Prostate gland (tissue), 2 donors: ENCODE data around the gene TRPV6. TPM values are rescaled to one million over a fixed set of nuclear protein-coding genes. Genes with fewer than 3 reads are reported as not detected.

Experiments used
- DNase-seq: peaks from one replicate; pipeline ENCODE4 v3.0.0-alpha.2; 2019; ENCODE audit warnings: low spot score
- H3K27ac ChIP-seq, 2 donors: fragments of 200-600 bp; sonication (generic); 2 replicates each; pipeline ENCODE4 v1.5.1; 2017 to 2019
- H3K27me3 ChIP-seq: fragments of 200-600 bp; sonication (generic); replicated peaks from 2 replicates; pipeline ENCODE4 v1.5.1; 2019; ENCODE audit not compliant: insufficient read depth
- H3K36me3 ChIP-seq, 2 donors: fragments of 200-600 bp; sonication (generic); 1 replicate in 1 of 2; 2 replicates in 1 of 2; pipeline versions ENCODE4 v1.5.1 to v1.8.1; 2017 to 2019
- H3K4me1 ChIP-seq: fragments of 200-600 bp; sonication (generic); replicated peaks from 2 replicates; pipeline ENCODE4 v1.5.1; 2019
- H3K4me3 ChIP-seq, 2 donors: fragments of 200-600 bp; sonication (generic); 2 replicates each; pipeline ENCODE4 v1.5.1; 2017 to 2019
- H3K9me3 ChIP-seq: fragments of 200-600 bp; sonication (generic); 2 replicates; pipeline ENCODE4 v1.5.1; 2017
- CTCF ChIP-seq, 4 experiments: fragments of 200-600 bp in 2 of 4; fragments of 450-650 bp in 2 of 4; sonication (generic) in 2 of 4; IDR thresholded peaks; 1 replicate in 3 of 4; 2 replicates in 1 of 4; pipeline ENCODE4 v1.5.1; 2016 to 2019; ENCODE audit warnings: antibody characterized with exemption in 4 of 4, mild to moderate bottlenecking in 2 of 4, moderate library complexity in 2 of 4
- POLR2A ChIP-seq: fragments of 450-650 bp; IDR thresholded peaks from one replicate; pipeline ENCODE4 v1.6.1; 2016; ENCODE audit warnings: antibody characterized with exemption, mild to moderate bottlenecking
- POLR2AphosphoS5 ChIP-seq: sonication (generic); formaldehyde crosslinking; IDR thresholded peaks from one replicate; pipeline ENCODE4 v1.6.1; 2017; ENCODE audit warnings: antibody characterized with exemption
- WGBS: methylation state at CpG from one replicate; pipeline ENCODE4 v1.1.5; 2018; 5-methylcytosine and 5-hydroxymethylcytosine counted together
- intact Hi-C: fragments of 100-400 bp; cut with DNase I; formaldehyde crosslinking; loops from one replicate; pipeline ENCODE4 v1.14.2; 2022
- total RNA-seq, 2 donors: library from RNA; depleted of rRNA; stranded (reverse); fragments of >200 nt; gene quantifications; one replicate each; pipeline ENCODE4 v1.1.0, GENCODE V29; 2016

The TRPV6 gene
- total RNA-seq, 2 donors from 2014 or later = 47.0 to 82.0 TPM

- Histone ChIP-seq H3K27me3 (no peaks in the 10 kb centered on the region), H3K36me3 (no peaks in the 10 kb centered on the region), H3K4me3 (no peak overlapping the region), H3K4me1 (no peaks in the 10 kb centered on the region), H3K27ac (no peak overlapping the region), H3K9me3 (no peaks in the 10 kb centered on the region)
- 90% methylated on average over 11 of the region's 11 CpGs for WGBS
- intact Hi-C loops = no loop called here
- no peak for DNase-seq
- TF ChIP-seq CTCF (IDR thresholded peaks at IDR 0.05) = no peak
- TF ChIP-seq POLR2AphosphoS5 = no peak
- no peak for TF ChIP-seq POLR2A
Observed at GRCh38 chr7:142868986-142869415, 16.5 kb downstream of the TRPV6 start.

- DNase-seq = no peak
- H3K4me1 ChIP-seq = no peaks in the 10 kb centered on the region
- intact Hi-C loops = no loop called here
Observed at GRCh38 chr7:142868188-142868985, 17.2 kb downstream of the TRPV6 start.

GRCh38 chr7:142867398-142868187 lies 18.0 kb downstream of the TRPV6 start:
- intact Hi-C loops = no loop called here
- Histone ChIP-seq H3K27me3 (no peaks in the 10 kb centered on the region), H3K4me3 (no peak overlapping the region), H3K9me3 (no peaks in the 10 kb centered on the region), H3K27ac (no peak overlapping the region), H3K36me3 (no peaks in the 10 kb centered on the region), H3K4me1 (no peaks in the 10 kb centered on the region)
- WGBS = 85% methylated on average over 17 of the region's 18 CpGs
- no peak for TF ChIP-seq POLR2A
- no peak for TF ChIP-seq POLR2AphosphoS5
- no peak for TF ChIP-seq CTCF (IDR thresholded peaks at IDR 0.05)
- DNase-seq = no peak

More at GRCh38 chr7:142868188-142868985, 17.2 kb downstream of the TRPV6 start:
- Histone ChIP-seq H3K27ac (no peak overlapping the region), H3K9me3 (no peaks in the 10 kb centered on the region), H3K4me3 (no peak overlapping the region), H3K27me3 (no peaks in the 10 kb centered on the region), H3K36me3 (no peaks in the 10 kb centered on the region)
- WGBS = 81% methylated on average over 29 of the region's 31 CpGs
- no peak for TF ChIP-seq POLR2AphosphoS5
- no peak for TF ChIP-seq POLR2A
- TF ChIP-seq CTCF (IDR thresholded peaks at IDR 0.05) = no peak

- TF ChIP-seq CTCF (IDR thresholded peaks at IDR 0.05) (no peak), POLR2A (no peak), POLR2AphosphoS5 (no peak)
- Histone ChIP-seq H3K27ac (no peak overlapping the region), H3K27me3 (no peaks in the 10 kb centered on the region), H3K4me3 (no peak overlapping the region), H3K36me3 (no peaks in the 10 kb centered on the region), H3K9me3 (no peaks in the 10 kb centered on the region), H3K4me1 (no peaks in the 10 kb centered on the region)
- intact Hi-C loops = no loop called here
- no peak for DNase-seq
- 91% methylated on average over 4 of the region's 4 CpGs for WGBS
Observed at GRCh38 chr7:142867097-142867378, 18.5 kb downstream of the TRPV6 start.
